ENCODE data around the gene SOX15.

DNA sequence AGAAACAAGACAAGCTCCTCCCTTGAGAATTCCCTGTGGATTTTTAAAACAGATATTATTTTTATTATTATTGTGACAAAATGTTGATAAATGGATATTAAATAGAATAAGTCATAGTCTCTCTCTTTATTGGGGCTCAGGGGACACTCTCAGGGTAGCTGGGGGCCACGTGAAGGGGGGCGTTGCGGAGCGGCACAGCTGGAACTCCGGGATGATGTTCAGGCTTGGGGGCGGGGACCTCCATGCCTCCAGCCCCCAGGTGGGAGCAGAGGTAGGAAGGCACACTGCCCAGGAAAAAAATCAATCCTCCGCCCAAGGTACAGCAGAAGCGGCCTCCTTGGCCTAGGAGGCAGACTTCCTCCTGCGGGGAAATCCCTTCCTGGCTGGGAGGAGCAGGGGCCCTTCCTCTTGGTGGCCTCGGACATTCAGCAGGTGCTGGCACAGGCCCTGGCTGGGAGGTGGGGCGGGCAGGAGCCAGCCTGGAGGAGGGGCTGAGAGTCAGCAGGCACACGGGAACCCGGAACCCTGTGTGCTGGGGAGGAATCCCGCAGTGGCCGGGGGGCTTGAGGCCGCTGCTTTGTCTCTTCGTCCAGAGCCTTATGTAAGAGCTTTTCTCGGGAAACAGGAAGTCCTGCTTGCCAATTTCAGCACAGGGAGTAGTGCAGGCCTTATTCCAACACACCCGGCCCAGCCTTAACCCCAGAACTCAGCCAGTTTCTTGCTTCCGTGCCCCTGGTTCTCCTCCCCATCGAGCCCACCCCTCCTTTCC, 31.9 kb downstream of the SOX15 start:
- TF ChIP-seq POLR2AphosphoS5 (IDR thresholded peaks at IDR 0.05; ENCODE audit: low read depth, low read length) (peak; percentile 74), FOXP2 (optimal IDR thresholded peaks at IDR 0.05; ENCODE audit: borderline replicate concordance, extremely low read depth, extremely low read length, insufficient read depth) (no peak)

Measured in PFSK-1 (cell line).